HG03159 (cell line): Measurements from ENCODE around the gene ATXN3L.

Source experiments
- ATAC-seq: cut with Tn5 transposase; IDR thresholded peaks from one replicate; pipeline ENCODE4 v1.9.1; 2021; ENCODE audit warnings: mild to moderate bottlenecking, moderate library complexity; ENCODE audit not compliant: unreplicated experiment

Gene ATXN3L

DNA sequence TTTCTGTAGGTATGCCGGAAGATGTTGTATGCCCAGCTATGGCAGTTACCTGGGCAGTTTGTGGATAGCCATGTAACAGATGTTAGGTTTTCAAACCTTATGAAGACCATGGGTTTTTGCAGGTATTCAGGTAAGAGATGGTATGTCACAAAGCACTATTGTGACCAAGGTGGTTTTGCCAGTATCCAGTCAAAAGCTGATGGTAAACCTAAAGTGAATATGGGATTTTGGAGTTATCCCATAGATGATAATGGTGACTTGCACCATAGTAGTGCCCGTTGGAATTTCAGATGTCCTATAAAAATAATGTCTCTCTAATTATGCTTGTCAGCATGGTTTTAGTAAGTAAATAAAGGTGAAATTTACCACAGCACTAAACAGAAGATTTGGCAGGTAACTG is at the start of gene ATXN3L:
Gene ATXN3L (minus strand): TSS at position 101 of the 400 bp plus-strand sequence. CDS start 119 bp downstream, outside the sequence.
- ATAC-seq: no peak

DNA sequence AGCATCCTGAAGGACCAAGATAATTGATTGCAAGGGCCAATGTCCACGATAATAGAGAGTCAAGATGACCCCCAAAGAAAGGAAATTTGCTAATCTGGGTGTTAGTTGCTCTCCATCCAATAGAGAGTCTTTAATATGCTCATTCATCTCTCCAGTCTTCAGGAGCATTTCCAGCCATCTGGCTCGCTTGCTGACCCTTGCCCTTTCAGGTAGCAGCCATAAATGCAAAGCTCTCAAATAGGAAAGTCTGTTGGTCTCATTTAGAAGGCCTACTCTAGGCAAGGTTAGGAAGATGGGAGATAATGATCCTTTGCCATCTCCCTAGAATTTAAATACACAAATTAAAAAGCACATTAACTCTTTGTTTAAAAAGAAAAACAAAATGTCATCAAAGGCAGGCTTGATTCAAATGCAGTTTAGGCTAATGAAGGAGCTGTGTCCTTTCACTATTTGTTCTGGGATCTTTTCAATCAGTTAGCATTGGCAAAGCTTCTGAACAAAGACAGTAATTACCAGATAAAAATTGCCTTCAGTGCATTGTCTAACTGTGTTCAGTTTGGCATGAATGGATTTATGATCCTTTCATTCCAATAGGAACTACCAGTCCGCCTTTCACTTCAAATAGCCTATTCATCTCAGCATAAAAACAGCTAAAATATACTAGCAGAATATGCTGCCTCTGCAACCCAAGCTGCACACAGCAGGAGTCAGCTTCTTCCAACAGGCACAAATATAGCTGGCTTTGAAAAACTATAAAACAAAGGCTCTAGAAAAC is 49.6 kb upstream of the ATXN3L start:
- ATAC-seq: no peak

DNA sequence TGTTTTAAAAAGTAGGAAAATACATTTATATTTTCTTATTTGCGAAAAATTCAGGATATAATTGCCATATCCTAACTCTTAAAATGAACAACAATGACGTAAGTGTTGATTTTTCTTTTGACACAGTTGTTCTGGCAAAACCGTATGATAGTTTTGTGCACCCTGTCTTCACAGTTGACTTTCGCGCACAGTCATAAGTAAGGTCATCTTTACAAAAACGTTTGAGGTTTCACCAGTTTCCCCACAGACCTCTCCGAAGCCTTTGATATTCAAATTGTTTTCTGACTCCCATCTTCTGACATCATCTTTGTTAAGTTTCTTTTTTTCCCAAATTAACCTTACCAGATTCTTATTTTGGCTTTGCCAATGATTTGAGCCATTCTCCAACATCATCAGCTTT is 48.1 kb upstream of the ATXN3L start:
- ATAC-seq: no peak

DNA sequence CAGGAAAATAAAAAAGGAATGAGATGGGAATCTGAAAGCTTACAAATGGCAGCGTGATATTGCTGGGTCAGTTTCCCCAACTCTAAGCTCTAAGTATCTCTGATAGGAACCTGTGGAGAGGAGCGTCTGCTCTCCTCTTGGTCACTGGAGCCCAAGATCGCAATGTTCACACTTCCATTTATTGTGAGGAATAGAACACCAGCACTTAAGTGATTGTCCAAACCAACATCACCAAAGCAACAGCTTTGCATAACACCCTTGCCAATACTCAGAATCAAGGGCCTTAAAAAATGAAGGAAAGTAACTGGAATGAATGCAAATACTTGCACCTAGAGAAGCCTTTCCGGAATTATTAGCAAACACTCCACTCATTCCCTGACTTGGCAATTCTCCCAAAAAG is 46.8 kb upstream of the ATXN3L start:
- no peak for ATAC-seq

DNA sequence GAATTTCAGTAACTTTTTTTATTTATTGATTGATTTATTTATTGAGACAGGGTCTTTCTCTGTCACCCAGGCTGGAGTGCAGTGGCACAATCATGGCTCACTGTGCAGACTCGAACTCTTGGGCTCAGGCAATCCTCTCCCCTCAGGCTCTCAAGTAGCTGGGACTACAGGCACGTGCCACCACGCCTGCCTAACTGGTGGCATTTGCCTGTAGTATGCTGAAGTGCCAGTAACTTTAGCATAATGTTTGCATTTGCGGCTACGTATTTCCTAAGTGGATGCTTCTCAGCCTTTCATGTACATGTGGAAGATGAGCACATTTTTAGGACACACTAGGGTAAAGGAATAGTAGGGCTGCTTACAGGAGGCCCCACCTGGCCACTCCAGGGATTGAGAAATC is 45.3 kb upstream of the ATXN3L start:
- no peak for ATAC-seq

DNA sequence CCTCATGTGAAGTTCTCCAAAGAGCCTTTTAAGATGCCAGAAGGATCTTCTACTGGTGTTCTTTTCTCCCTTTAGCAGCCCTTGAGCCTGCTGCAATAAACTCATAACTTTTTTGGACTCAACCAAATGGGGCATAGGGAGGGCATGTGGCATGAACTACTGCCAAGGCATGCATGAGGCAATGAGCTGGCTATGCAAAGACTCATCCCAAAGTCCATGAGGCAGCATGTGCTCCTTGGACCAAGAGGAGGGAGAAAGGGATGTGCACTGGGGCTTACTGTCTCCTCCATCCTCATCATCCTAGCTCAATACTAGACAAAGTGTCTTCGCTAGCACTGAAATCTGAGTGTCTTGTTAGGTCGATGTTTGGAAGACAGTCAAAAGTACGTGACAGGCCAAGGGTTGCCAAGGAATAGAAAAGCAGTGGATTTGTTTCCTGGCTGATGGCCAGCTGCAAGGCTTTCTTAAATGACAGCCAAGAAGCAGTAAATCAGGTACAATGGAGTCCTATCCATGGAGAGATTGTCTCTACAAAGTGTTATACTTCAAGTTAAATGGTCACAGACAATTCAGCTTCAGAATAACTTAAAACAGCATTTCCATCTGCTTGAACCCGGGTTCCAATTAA is 44.5 kb upstream of the ATXN3L start:
- no peak for ATAC-seq

DNA sequence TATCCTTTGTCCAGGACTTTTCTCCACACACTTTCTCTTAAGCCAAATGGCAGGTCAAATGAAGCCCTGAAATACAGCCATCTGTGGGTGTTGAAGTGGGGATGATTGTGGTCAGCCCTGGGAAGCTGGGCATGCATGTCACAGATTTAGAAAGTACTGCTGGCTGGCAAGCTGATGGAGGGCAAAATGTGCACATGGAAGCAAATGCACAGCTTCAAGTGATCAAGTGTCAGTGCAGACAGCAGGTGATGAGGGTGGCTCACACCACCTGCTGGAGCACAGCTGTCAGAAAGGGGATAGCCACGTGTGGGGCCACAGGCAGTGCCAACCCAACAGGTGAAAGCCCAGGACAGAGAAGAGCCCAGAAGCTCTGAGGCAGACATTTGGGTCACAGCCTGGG is 40.3 kb upstream of the ATXN3L start:
- no peak for ATAC-seq

DNA sequence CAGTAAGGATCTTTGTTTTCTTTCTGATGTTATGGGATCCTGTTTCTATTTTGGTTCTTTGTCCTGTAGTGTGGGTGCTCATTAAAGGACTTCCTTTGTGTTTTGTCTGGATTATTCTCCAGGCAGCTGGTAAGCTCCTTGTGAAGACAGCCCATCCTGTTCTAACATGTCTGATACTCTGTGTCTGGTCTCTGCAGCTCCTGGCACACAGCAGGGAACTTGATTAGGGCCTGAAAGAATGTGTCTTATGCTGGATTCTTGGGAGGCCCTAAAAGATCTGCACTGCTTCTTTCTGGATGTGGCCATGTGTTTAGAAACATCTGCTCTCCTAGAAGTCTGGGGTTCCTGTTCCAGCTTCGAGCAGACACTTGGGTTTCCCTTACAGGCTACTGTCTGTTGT is 38.1 kb upstream of the ATXN3L start:
- no peak for ATAC-seq

DNA sequence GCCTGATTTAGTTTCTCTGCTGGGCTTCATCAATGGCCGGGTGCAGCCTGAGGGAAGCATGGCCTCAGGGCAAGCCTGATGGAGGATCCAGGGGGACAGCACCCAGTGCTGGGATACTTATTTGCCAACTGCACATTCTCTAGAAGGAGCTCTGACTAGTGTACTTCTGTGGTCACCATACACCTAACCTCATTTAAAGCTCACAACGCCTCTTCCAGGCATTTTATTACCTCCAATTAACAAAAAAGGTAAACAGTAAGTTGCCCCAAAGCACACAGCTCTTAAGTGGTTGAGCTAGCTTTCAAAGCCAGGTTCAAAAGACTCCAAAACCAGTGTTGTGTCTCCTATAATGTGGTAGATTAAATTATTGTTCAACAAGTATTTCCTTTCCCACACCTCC is 26.8 kb upstream of the ATXN3L start:
- ATAC-seq: no peak

DNA sequence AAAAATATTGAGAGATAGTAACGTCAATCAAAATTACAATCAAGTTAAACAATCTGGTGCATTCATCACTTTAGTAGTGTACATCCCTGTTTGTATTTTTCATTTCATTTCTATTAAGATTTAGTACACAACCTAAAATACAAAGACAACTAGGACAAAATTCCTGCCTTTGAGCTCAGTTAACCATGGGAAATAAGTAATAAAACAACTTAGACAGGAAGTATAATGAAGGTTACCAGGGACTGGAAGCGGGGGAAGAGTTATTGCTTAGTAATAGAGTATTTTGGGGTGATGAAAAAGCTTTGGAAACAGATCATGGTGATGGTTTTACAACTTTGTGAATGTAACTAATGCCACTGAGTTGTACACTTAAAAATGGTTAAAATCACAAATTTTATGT is 25.6 kb upstream of the ATXN3L start:
- ATAC-seq: no peak

DNA sequence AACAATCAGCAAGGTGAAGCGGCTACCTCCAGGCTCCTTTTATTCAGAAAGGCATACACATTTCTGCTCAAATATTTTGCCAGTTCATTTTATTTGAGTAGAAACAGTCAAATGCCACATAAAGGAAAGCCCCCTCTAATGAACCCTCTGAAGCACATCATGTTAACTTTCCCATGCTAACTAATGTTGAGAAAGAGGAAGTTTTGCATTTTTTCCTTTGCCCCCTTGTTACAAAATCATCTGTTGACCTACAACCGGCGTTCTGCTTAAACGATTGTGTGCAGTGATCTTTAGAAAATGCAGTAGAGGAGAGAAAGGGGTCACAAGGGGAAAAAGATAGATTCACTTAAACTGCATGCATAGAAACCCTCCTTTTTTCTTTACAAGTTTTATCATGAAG is 25.2 kb upstream of the ATXN3L start:
- no peak for ATAC-seq

DNA sequence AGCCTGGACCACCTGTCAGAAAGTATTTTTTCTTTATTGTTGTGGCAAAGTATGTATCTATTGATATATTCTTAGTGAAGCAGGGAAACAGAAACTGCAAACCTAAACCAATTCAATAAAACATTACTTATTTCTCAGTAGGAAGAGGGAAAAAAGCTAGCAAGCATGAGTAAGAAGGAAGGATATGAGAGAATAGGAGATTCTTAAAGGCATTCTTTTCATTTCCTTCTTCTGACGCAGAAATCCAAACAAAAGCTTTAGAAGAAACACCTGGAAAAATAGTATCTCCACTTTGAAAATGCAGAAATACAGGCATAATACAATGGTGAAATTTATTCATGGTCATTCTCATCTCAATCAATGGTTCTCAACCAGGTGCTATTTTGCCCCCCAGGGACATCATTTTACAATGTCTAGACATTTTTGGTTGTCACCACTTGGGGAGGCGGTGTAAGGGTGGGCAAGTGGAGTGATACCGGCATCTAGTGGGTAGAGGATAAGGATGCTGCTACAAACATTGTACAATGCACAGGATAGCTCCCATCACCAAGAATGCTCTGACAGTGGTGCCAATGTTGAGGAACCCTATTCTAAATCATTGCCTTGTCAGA is 21.7 kb upstream of the ATXN3L start:
- no peak for ATAC-seq

DNA sequence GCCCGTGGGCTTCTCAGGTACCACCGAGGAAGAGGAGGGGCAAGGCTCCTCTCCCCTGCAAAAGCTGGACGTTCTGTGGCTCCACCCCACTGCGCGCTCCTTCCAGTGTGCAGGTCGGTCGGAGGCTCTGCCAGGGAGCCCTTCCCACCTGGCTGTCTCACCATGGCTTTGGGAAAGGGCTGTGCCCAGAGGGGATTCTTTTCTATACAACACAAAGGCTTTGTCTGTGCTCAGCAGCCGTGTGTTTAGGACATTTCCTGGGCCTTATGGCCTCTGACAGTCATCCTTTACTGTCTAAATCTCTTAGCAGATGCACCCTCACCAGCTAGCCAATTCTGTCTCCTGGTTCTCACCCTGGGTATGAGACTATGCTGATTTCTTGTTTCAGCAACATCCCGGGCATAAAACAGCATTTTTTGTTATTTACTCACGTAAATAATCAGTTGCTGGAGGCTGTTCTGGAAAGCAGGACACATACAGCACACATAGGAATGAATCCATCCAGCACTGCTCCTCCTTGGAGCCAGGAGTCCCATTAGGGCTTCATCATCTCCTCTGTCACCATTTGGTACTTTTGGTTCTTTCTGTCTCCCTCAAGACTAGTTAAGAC is 20.4 kb upstream of the ATXN3L start:
- ATAC-seq: no peak

DNA sequence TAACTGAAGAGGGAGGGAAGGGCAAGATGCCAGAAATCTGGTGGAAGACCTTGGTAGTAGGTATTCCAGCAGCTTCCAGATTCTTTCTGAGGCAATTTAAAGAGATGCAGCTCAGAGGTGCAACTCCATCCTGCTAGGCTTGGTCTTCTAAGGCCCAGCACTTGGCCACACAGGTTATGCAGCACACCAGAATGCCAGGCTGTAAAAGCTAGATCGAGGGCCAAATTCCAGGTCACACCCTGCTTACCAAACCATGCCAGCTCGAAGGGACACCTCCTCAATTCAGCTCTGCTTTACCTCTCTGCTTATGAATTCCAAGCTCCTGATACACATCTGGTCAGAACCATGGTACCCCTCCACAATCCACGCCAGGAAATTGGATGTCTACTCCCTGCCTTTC is 19.8 kb upstream of the ATXN3L start:
- ATAC-seq: no peak

DNA sequence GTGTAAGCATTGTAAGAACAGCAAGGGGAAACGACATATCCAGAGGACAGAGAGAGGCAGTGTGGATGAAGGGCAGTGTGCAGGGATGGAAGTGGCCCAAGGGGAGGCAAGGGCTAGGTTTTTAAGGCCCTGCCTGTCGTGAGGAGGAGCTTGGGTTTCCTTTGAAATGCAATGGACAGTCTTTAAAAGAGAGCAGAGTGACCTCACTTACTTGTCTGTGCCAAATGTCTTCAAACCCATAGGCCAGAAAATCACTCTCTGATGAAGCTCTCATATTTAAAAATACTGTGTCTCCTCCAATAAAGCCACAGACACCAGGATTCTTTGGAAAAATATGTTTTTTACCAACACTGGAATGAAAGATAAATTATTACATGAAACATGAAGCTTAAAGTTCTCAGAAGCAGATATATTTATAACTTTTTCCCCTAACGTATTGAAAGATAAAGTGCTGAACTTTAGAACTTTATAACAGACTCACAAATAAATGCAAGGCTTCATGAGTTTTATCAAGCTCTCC is 19.2 kb upstream of the ATXN3L start:
- ATAC-seq: no peak

DNA sequence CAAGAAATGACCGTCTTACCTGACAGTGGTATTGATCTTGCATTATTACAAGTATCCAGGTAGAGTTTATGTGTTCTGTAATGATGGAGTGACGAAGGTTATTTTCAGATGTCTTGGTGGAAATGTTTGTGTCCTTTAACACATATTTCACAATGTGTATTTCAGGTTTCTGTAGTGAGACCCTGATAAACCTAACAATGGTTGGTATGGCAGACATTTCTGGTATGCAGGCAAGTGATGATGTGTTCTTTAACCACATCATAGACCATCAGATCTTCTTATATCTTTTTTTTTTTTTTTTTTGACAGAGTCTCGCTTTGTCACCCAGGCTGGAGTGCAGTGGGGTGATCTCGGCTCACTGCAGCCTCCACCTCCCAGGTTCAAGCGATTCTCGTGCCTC is 14.6 kb upstream of the ATXN3L start:
- no peak for ATAC-seq

DNA sequence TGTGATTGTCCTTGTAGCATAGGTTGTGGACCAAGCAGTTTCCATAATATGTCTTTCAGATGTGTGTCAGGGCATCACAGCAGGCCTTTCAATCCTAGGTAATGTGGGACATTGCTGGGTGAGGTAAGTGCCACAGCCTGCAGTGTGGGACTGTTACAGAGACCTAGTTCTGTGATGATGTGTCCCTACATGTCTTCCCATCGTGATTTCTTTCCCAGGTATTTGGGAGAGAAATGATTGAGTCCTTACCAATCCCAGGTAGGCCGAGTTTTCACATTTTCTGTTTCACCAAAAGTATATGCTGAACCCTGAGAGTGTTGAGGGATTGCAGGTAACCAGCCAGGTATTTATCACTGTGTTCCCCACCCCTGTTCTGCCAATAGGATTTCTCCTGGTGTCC is 10.6 kb upstream of the ATXN3L start:
- ATAC-seq: no peak

DNA sequence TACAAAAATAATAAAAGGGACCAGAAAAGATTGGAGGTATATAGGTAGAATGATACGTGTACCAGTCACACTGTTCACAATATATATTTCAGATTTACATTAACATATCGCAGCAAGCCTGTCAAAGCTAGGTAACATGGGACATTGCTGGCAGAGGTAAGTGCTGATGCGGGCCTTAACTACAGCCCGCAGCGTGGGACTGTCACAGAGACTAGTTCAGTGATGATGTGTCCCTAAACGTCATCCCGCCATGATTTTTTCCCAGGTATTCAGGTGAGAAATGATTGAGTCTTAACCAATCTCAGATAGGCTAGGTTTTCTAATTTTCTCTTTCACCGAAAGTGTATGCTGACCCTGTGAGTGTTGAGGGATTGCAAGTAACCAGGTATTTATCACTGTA is 7.8 kb upstream of the ATXN3L start:
- ATAC-seq: no peak

DNA sequence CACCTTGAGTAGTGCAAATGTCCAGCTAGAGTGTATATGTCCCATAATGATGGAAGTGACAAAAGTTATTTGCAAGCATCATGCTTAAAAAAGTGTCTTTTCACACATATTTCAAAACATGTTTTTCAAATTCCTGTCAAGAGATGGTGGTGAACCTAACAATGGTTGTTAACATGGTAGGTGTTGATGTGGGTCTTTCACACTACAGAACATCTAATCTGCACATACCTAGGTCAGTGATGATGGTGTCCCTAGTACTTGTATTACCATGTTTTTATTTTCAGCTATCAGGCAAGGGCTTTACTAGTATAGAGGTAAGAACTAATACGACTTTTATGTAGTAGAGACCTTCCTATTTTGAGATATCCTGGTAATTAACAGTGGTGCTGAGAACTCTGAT is 3.4 kb upstream of the ATXN3L start:
- no peak for ATAC-seq

DNA sequence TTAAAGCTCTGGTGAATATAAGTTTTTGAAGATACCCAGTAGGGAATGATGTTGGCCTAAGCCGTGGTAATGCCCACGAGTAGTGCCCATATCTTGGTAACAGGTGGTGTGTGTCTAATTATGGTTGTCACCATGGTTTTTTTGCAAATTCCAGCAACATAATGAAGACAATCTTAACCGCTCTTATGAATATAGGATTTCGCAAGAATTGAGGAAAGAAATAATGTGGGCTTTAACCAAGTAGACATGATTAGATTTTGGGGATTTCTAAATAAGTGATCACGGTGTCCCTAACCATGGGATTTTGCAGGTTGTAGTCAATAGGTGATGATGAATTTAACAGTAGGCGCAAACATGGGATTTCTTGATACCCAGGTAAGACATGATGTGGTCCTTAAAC is 2.5 kb downstream of the ATXN3L start:
- ATAC-seq: no peak

DNA sequence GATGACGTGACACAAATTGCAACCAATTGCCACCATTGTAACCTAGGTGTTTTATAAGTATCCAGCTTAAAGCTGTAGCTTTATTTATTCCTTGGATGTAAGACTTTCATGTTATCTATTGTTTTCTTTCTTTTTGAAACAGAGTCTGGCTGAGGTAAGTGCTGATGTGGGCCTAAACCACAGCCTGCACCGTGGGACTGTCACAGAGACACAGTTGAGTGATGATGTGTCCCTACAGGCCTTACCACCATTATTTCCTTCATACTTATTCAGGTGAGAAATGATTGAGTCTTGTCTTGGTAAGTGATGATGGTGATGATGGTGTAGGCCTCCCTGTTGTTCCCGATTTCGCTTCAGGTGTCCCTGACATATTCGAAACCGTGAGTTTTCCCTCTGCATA is 8.3 kb downstream of the ATXN3L start:
- ATAC-seq: no peak

DNA sequence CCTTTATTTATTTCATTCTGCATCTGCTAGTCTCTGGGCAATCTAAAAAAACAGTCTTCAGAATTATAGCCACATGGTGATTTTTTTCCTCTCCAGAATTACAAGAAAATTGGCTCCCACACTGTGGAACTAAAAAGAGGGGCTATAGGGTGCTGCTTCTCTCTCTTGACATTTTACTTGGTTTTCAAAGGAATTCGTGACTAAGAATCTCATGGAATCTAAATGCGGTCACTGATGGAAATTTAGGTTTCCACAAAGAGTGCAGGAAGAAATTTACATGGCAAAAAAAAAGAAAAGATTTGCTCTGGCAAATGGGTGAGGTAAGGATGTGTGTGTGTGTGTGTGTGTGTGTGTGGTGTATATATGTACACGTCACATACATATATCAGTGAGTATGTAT is 10.2 kb downstream of the ATXN3L start:
- no peak for ATAC-seq
